Activated CD8-positive, alpha-beta memory T cell treated with anti-CD3 and anti-CD28 coated beads, Interleukin-2, amount 10 ng/mL, durations not matched to agents 7 days and 5 days (primary cell): Measurements from ENCODE around the gene PLS3. TPM values are rescaled to one million over a fixed set of nuclear protein-coding genes. Genes with fewer than 3 reads are reported as not detected.
"Not testable (repeated sequence)": the region's sequence is repeated elsewhere in the genome, so short reads cannot be mapped to it uniquely, and the experiment has no call there.

Source experiments
- ATAC-seq: fragments of 150-1000 bp; cut with Tn5 transposase; one replicate; pipeline ENCODE4 v1.10.0; 2021; ENCODE audit warnings: moderate library complexity
- CTCF ChIA-PET: fragments of 350-600 bp; sonication (Branson Sonifier 250); formaldehyde crosslinking; loops from one replicate; lab custom pipeline; 2021; ENCODE audit warnings: antibody characterized with exemption; lab: Charles Lee
- DNase-seq: peaks from one replicate; pipeline ENCODE4 v3.0.0-alpha.2; 2020
- H3K27ac Mint-ChIP-seq: one replicate; pipeline ENCODE4 v1.8.0; 2021; ENCODE audit warnings: mild to moderate bottlenecking, mixed read lengths
- H3K27me3 Mint-ChIP-seq: one replicate; pipeline ENCODE4 v1.8.0; 2021; ENCODE audit warnings: mixed read lengths
- H3K36me3 Mint-ChIP-seq: one replicate; pipeline ENCODE4 v1.8.0; 2021; ENCODE audit warnings: mild to moderate bottlenecking, mixed read lengths
- H3K4me1 Mint-ChIP-seq: one replicate; pipeline ENCODE4 v1.8.0; 2021; ENCODE audit warnings: mixed read lengths
- H3K4me3 Mint-ChIP-seq: one replicate; pipeline ENCODE4 v1.8.0; 2021; ENCODE audit warnings: mild to moderate bottlenecking, moderate library complexity, mixed read lengths
- H3K9me3 Mint-ChIP-seq: one replicate; pipeline ENCODE4 v1.8.0; 2022; ENCODE audit warnings: low read depth, mixed read lengths
- total RNA-seq, 2 experiments: library from RNA; stranded (reverse); gene quantifications; one replicate each; pipeline ENCODE4 v1.2.3, GENCODE V29; 2021

PLS3 gene
- 1 to 10 TPM in 1 of 2 experiments, under 1 TPM in 1; 0.79 to 3.7 TPM for total RNA-seq

DNA sequence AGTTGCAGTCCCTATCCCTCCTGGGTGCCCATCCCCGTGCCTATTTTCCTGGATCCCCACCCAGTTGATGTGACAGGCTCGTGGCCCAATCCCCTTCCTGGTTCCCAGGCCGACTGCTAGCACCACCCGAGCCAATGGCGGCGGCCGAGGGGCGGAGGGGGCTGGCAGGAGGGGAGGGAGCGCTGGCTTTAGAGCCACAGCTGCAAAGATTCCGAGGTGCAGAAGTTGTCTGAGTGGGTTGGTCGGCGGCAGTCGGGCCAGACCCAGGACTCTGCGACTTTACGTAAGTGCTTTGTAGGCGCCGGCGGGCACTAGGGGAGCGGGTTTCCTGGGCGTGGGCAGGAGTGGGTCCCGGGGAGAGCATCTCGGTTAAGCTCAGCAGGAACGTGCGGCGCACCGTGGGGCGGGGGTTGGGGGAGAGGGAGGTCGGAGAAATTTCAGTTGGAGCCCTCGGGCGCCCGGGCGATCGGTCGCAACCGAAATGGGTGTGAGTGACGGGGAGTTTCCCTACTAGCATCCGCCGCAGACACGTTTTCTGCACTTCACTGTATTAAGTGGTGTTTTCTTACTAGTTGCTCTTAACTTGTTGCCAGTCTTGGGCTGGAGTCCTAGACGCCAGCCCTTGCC is at the start of gene PLS3:
PLS3 (plus strand) TSS at position 197 of the 627 bp plus-strand sequence. CDS start 49,077 bp downstream, outside the sequence.
- DNase-seq (no peak), ATAC-seq (no peak)
- CTCF ChIA-PET, result no interaction called here
- Mint-ChIP-seq H3K4me3 (no peak within 1 kb of the TSS), H3K4me1 (no peaks in the 10 kb centered on the region), H3K9me3 (no peaks in the 10 kb centered on the region), H3K27me3 (peaks cover 9% of the 10 kb centered on the region), H3K36me3 (no peaks in the 10 kb centered on the region), H3K27ac (no peak within 1 kb of the TSS)

- Mint-ChIP-seq H3K9me3 (no peaks in the 10 kb centered on the region), H3K4me3 (no peak overlapping the region), H3K27me3 (no peaks in the 10 kb centered on the region), H3K4me1 (no peaks in the 10 kb centered on the region), H3K36me3 (no peaks in the 10 kb centered on the region), H3K27ac (no peak overlapping the region)
- CTCF ChIA-PET, result no interaction called here
- ATAC-seq, result no peak
- no peak for DNase-seq
Observed at GRCh38 chrX:115518113-115518512, 42.9 kb upstream of the PLS3 start.

- no peak overlapping the region for H3K4me3 Mint-ChIP-seq
- CTCF ChIA-PET, result no interaction called here
- no peak for ATAC-seq
- H3K4me1 Mint-ChIP-seq, result no peaks in the 10 kb centered on the region
- no peaks in the 10 kb centered on the region for H3K36me3 Mint-ChIP-seq
- H3K27ac Mint-ChIP-seq, result no peak overlapping the region
- no peak for DNase-seq
- no peaks in the 10 kb centered on the region for H3K27me3 Mint-ChIP-seq
- no peaks in the 10 kb centered on the region for H3K9me3 Mint-ChIP-seq
Observed at GRCh38 chrX:115521741-115522140, 39.2 kb upstream of the PLS3 start.

DNA sequence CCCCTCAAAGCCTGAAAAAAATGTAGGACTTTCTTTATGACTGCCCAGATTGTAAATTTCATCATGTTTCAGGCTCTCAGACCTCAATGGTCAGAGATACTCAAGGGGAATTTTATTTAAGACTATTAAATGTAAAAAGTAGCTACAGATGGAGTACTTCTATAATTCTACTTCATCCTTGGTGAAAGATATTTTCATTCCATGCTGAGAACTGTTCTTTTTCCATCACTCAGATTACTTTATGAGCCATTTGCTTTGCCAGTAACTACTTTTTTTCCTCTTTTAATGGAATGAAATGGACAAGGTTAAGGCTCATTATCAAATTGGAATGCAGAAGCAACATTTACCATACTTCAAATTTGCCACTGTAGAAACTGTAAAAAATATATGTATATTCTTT is 38.0 kb upstream of the PLS3 start:
- H3K9me3 Mint-ChIP-seq, result no peaks in the 10 kb centered on the region
- H3K4me1 Mint-ChIP-seq, result no peaks in the 10 kb centered on the region
- H3K36me3 Mint-ChIP-seq, result no peaks in the 10 kb centered on the region
- no peak for ATAC-seq
- H3K27ac Mint-ChIP-seq, result no peak overlapping the region
- H3K27me3 Mint-ChIP-seq, result no peaks in the 10 kb centered on the region
- CTCF ChIA-PET, result no interaction called here
- DNase-seq, result no peak
- H3K4me3 Mint-ChIP-seq, result no peak overlapping the region

DNA sequence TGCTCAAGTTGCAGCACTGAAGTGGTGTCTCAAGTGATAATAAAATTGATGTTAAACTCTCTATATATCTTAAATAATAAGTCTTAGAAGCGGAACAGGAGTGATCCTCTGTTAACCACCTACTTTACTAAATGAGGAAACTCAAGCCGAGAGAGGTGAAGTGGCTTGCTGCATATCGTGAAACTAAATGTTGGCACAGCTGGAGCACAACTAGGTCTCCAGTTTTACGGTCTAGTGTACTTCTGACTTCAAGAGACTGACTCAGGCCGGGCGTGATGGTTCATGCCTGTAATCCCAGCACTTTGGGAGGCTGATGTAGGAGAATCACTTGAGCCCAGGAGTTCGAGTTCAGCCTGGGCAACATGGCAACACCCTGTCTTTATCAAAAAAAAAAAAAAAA is 35.5 kb upstream of the PLS3 start:
- CTCF ChIA-PET, result no interaction called here
- no peaks in the 10 kb centered on the region for H3K4me1 Mint-ChIP-seq
- DNase-seq (no peak), ATAC-seq (no peak)
- no peaks in the 10 kb centered on the region for H3K36me3 Mint-ChIP-seq
- H3K27me3 Mint-ChIP-seq, result no peaks in the 10 kb centered on the region
- H3K4me3 Mint-ChIP-seq, result no peak overlapping the region
- no peak overlapping the region for H3K27ac Mint-ChIP-seq
- H3K9me3 Mint-ChIP-seq, result no peaks in the 10 kb centered on the region

- DNase-seq, result no peak
- Mint-ChIP-seq H3K27ac (no peak overlapping the region), H3K9me3 (no peaks in the 10 kb centered on the region), H3K4me3 (no peak overlapping the region), H3K27me3 (no peaks in the 10 kb centered on the region), H3K36me3 (no peaks in the 10 kb centered on the region), H3K4me1 (no peaks in the 10 kb centered on the region)
- CTCF ChIA-PET, result no interaction called here
- no peak for ATAC-seq
Observed at GRCh38 chrX:115531818-115532403, 29.1 kb upstream of the PLS3 start.

GRCh38 chrX:115533485-115533884 is 27.5 kb upstream of the PLS3 start:
- Mint-ChIP-seq H3K27ac (no peak overlapping the region), H3K4me3 (no peak overlapping the region), H3K9me3 (no peaks in the 10 kb centered on the region), H3K4me1 (no peaks in the 10 kb centered on the region), H3K27me3 (no peaks in the 10 kb centered on the region), H3K36me3 (no peaks in the 10 kb centered on the region)
- CTCF ChIA-PET, result no interaction called here
- ATAC-seq, result no peak
- no peak for DNase-seq

DNA sequence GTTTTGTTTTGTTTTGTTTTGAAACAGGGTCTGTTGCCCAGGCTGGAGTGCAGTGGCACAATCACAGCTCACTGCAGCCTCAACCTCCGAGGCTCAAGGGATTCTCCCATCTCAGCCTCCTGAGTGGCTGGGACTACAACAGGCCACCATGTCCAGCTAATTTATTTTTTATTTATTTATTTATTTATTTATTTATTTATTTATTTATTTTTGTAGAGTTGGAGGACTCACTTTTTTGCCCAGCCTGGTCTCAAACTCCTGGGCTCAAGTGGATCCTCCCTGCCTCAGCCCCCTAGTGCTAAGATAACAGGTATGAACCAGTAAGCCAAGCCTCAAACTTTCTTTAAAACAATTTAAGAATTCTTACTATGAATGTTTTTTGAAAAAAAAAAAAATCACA is 26.6 kb upstream of the PLS3 start:
- H3K4me1 Mint-ChIP-seq, result no peaks in the 10 kb centered on the region
- no peak overlapping the region for H3K27ac Mint-ChIP-seq
- CTCF ChIA-PET, result no interaction called here

GRCh38 chrX:115535421-115535820 is 25.6 kb upstream of the PLS3 start:
- Mint-ChIP-seq H3K4me1 (no peaks in the 10 kb centered on the region), H3K27me3 (no peaks in the 10 kb centered on the region), H3K27ac (no peak overlapping the region), H3K9me3 (no peaks in the 10 kb centered on the region), H3K4me3 (no peak overlapping the region), H3K36me3 (no peaks in the 10 kb centered on the region)
- CTCF ChIA-PET, result no interaction called here
- no peak for DNase-seq
- no peak for ATAC-seq

More for the DNA sequence above, 26.6 kb upstream of the PLS3 start:
- Mint-ChIP-seq H3K9me3 (no peaks in the 10 kb centered on the region), H3K36me3 (no peaks in the 10 kb centered on the region), H3K27me3 (no peaks in the 10 kb centered on the region), H3K4me3 (no peak overlapping the region)
- ATAC-seq (no peak), DNase-seq (no peak)

DNA sequence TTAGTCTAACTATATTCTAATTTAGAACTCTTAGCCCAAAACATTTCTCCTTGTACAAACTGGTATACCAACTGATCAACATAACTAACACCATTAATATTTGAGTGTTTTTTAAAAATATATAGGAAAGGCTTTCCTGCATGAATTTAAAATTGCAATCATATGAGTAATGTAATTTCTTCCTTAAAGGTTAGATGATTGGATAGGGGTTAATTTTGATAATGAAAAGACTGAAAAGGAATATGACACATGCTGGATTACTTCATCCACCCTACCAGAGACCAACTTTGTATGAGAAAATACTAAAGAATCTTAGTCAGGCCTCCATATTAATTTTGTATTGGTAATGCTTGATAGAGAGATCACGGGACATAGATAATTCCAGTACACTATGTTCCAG is 25.1 kb upstream of the PLS3 start:
- Mint-ChIP-seq H3K9me3 (no peaks in the 10 kb centered on the region), H3K4me1 (no peaks in the 10 kb centered on the region), H3K27ac (no peak overlapping the region), H3K36me3 (no peaks in the 10 kb centered on the region), H3K27me3 (no peaks in the 10 kb centered on the region), H3K4me3 (no peak overlapping the region)
- DNase-seq (no peak), ATAC-seq (no peak)
- CTCF ChIA-PET, result no interaction called here

GRCh38 chrX:115539841-115540240 is 21.1 kb upstream of the PLS3 start:
- H3K4me1 Mint-ChIP-seq, result no peaks in the 10 kb centered on the region
- ATAC-seq, result no peak

DNA sequence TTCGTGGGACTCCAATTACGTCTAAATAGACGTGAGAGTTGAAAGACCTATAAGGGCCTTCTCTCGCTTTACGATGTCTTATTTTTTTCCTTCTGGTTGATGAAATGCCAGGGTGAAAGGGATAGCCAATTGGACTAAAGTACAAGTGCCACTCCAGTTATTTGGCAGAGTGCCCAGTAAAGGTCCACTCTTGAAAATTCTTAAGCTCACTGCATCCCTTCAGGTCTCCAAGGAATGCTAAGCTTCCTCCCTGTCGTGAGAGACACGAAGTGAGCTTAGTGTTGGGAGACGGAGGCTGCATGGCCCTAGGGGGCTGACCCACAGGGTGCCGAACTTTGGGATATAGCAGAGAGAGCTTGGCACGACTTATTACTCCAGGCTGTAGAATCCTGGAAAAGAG is 19.9 kb upstream of the PLS3 start:
- H3K36me3 Mint-ChIP-seq, H3K4me3 Mint-ChIP-seq, ATAC-seq, H3K9me3 Mint-ChIP-seq, DNase-seq, H3K27me3 Mint-ChIP-seq, CTCF ChIA-PET, H3K27ac Mint-ChIP-seq, H3K4me1 Mint-ChIP-seq: not testable (repeated sequence)

More at GRCh38 chrX:115539841-115540240, 21.1 kb upstream of the PLS3 start:
- DNase-seq, result no peak
- H3K36me3 Mint-ChIP-seq, result no peaks in the 10 kb centered on the region
- no peak overlapping the region for H3K27ac Mint-ChIP-seq
- no peak overlapping the region for H3K4me3 Mint-ChIP-seq
- peaks cover 3% of the 10 kb centered on the region for H3K9me3 Mint-ChIP-seq
- H3K27me3 Mint-ChIP-seq, result no peaks in the 10 kb centered on the region
- CTCF ChIA-PET, result no interaction called here

DNA sequence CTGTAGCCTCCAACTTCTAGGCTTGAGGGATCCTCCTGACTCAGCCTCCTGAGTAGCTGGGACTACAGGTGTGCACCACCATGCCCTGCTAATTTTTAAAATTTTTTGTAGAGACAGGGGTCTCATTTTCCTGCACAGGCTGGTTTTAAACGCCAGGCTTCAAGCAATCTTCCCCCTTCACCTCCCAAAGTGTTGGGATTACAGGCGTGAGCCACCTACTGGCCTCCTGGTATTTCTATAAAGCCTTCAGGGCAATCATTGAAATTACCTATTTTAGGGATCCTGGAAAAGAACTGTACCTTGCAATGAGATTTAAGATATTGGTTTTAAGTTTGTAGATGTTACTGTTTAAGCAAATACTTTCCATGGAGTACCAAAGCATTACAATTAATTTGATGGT is 13.5 kb upstream of the PLS3 start:
- DNase-seq (no peak), ATAC-seq (no peak)
- Mint-ChIP-seq H3K27me3 (no peaks in the 10 kb centered on the region), H3K27ac (no peak overlapping the region), H3K36me3 (no peaks in the 10 kb centered on the region), H3K9me3 (peaks cover 3% of the 10 kb centered on the region), H3K4me1 (no peaks in the 10 kb centered on the region), H3K4me3 (no peak overlapping the region)
- CTCF ChIA-PET, result no interaction called here

DNA sequence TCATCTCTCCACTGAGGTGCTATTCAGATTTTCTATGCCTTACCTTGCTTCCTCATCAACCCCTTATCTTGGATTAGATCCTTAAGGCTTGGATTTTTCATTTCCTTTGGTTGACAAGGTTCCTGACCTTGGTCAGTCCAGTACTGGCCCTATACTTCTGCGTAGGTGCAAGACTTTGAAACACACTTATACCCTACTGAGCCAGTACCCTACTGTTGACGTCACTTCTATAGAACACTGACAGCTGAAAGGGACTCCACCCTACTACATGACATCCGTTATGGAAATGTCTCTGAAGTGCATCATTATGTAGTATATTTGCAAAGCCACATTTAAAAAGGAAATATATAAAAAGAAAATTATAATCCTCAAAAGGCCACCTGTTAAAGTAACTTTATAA is 12.0 kb upstream of the PLS3 start:
- CTCF ChIA-PET, result no interaction called here
- H3K4me3 Mint-ChIP-seq, result no peak overlapping the region
- H3K27ac Mint-ChIP-seq, result no peak overlapping the region
- H3K4me1 Mint-ChIP-seq, result no peaks in the 10 kb centered on the region
- no peaks in the 10 kb centered on the region for H3K9me3 Mint-ChIP-seq
- H3K36me3 Mint-ChIP-seq, result no peaks in the 10 kb centered on the region
- ATAC-seq (no peak), DNase-seq (no peak)
- no peaks in the 10 kb centered on the region for H3K27me3 Mint-ChIP-seq
